ENCODE measurements around the gene ZNF799. TPM values are rescaled to one million over a fixed set of nuclear protein-coding genes. Genes with fewer than 3 reads are reported as not detected.

The ZNF799 gene
- total RNA-seq, 1 experiment from 2014 or later, result 5.2 TPM

DNA sequence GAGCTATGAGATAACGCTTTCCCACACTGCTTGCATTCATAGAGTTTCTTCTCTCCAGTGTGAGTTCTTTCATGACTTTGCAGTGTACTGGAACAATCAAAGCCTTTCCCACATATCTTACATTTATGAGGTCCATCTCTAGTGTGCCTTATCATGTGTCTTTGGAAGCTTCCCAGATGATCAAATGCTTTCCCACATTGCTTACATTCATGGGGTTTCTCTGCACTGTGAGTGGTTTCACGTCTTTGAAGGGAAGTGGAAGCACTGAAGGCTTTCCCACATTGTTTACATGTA, 20.7 kb downstream of the ZNF799 start:
- H3K27me3 ChIP-seq (ENCODE audit: insufficient read depth, low read length), result no peaks in the 10 kb centered on the region
- no peak overlapping the region for H2AK5ac ChIP-seq (ENCODE audit: insufficient read length, low read length)
- WGBS (ENCODE audit: extremely low coverage, insufficient read length, low lambda C conversion rate), result no CpG with 5 or more reads among the region's 2 CpGs
- Mint-ChIP-seq H3K4me3 (no peak overlapping the region), H3K9me3 (peaks cover 65 to 72% of the 10 kb centered on the region in 2 experiments), H3K36me3 (ENCODE audit: insufficient read depth in 1 of 3, low read depth in 3 of 3) (peaks cover 12 to 27% (median 21%) of the 10 kb centered on the region in 3 experiments), H3K27ac (no peak overlapping the region), H3K4me1 (no peaks in the 10 kb centered on the region), H3K27me3 (ENCODE audit: low read depth) (peaks cover 2% of the 10 kb centered on the region; the same call in 1 of the 2 replicates)
- no peak overlapping the region for H3K4me2 ChIP-seq (ENCODE audit: insufficient read depth, insufficient read length, low read length)
- H3K18ac ChIP-seq (ENCODE audit: insufficient read length, low read depth, low read length), result no peak overlapping the region
- TF ChIP-seq, protein P1, sequence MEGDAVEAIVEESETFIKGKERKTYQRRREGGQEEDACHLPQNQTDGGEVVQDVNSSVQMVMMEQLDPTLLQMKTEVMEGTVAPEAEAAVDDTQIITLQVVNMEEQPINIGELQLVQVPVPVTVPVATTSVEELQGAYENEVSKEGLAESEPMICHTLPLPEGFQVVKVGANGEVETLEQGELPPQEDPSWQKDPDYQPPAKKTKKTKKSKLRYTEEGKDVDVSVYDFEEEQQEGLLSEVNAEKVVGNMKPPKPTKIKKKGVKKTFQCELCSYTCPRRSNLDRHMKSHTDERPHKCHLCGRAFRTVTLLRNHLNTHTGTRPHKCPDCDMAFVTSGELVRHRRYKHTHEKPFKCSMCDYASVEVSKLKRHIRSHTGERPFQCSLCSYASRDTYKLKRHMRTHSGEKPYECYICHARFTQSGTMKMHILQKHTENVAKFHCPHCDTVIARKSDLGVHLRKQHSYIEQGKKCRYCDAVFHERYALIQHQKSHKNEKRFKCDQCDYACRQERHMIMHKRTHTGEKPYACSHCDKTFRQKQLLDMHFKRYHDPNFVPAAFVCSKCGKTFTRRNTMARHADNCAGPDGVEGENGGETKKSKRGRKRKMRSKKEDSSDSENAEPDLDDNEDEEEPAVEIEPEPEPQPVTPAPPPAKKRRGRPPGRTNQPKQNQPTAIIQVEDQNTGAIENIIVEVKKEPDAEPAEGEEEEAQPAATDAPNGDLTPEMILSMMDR (conservative IDR thresholded peaks at IDR 0.05), result no peak
- H2BK5ac ChIP-seq (ENCODE audit: insufficient read length, low read length), result no peak overlapping the region
- no peak overlapping the region for H3K27ac ChIP-seq (ENCODE audit: insufficient read length, low read depth, low read length)
- no peaks in the 10 kb centered on the region for H4K20me1 ChIP-seq (ENCODE audit: control insufficient read depth, insufficient read depth, insufficient read length)
- no peak overlapping the region for H3K23ac ChIP-seq (ENCODE audit: insufficient read length, low read depth, low read length)
- no peak overlapping the region for H4K8ac ChIP-seq (replicated peaks; ENCODE audit: insufficient read length, low read depth, low read length)
- no peaks in the 10 kb centered on the region for H3K23me2 ChIP-seq (ENCODE audit: insufficient read length, low read depth, low read length, poor library complexity, severe bottlenecking)
- no peaks in the 10 kb centered on the region for H3K4me1 ChIP-seq (ENCODE audit: insufficient read depth, low read length)
- H3K56ac ChIP-seq (ENCODE audit: insufficient read length, low read depth, low read length), result no peak overlapping the region
- H3K9me3 ChIP-seq (ENCODE audit: control insufficient read depth, low read depth, low read length), result peaks cover 38% of the 10 kb centered on the region
- no peak overlapping the region for H3K14ac ChIP-seq (ENCODE audit: insufficient read depth, low read length)
- H3K4ac ChIP-seq (ENCODE audit: low read depth, low read length), result no peak overlapping the region
- no peaks in the 10 kb centered on the region for H3K79me2 ChIP-seq (ENCODE audit: insufficient read depth, low read length)
- H3K9ac ChIP-seq (ENCODE audit: extremely low read depth, insufficient read length, low read length), result no peak overlapping the region
- no peak overlapping the region for H3T11ph ChIP-seq (ENCODE audit: low read length)
- no peak overlapping the region for H4K5ac ChIP-seq (ENCODE audit: insufficient read length, low read depth, low read length)
- H2BK20ac ChIP-seq (ENCODE audit: low read depth, low read length, poor library complexity, severe bottlenecking), result no peak overlapping the region
- DNase-seq, result no peak
- no peak overlapping the region for H4K91ac ChIP-seq (ENCODE audit: insufficient read length, low read depth, low read length)
- no peak overlapping the region for H2AFZ ChIP-seq (ENCODE audit: low read length)
- H2BK12ac ChIP-seq (ENCODE audit: insufficient read length, low read depth, low read length), result no peak overlapping the region
- no peaks in the 10 kb centered on the region for H3K79me1 ChIP-seq (ENCODE audit: insufficient read depth, low read depth, low read length, poor library complexity, severe bottlenecking)
- H2BK120ac ChIP-seq (ENCODE audit: low read depth, low read length, poor library complexity, severe bottlenecking), result no peak overlapping the region
- H2BK15ac ChIP-seq (ENCODE audit: low read depth, low read length), result no peak overlapping the region

Measured in H9 (cell line).